A172 (cell line): Measurements from ENCODE around the gene MAP1B. TPM values are rescaled to one million over a fixed set of nuclear protein-coding genes. Genes with fewer than 3 reads are reported as not detected.
A peak's percentile ranks its signal among the peaks of the same experiment; 100 is the strongest.

Source experiments
- DNase-seq: peaks from one replicate; pipeline ENCODE4 v3.0.0-alpha.2; 2015; ENCODE audit warnings: low spot score
- total RNA-seq: library from RNA; depleted of rRNA; stranded (reverse); fragments of >200 nt; shearing (Covaris generic); gene quantifications from 2 replicates; pipeline ENCODE4 v1.2.3, GENCODE V29; 2014

Gene MAP1B
- total RNA-seq, 1 experiment from 2014 or later = 98.8 TPM

DNA sequence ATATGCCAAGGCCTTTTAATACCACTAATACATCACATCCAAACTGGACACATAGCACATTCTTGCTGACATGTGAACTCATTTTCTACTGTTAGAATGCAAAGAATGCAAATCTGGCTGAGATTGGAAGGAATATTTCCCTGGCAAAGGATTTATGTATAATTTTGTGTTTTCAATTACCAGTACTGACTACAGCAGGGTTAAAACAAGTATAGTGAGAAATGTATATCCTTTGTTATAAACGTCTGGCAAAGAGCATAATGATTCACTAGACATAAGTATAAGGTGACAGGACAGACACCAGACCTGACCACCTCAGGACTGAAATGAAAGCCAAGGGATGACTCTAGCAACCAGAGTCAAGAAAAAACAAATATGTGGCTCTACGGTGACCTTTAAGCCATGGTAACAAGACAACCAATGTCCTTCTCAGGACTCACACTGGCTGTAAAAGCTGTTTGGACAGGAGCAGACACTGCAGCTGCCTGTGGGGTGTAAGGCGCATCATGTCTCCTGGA, 117.7 kb downstream of the MAP1B start:
- peak; percentile 55 for DNase-seq

DNA sequence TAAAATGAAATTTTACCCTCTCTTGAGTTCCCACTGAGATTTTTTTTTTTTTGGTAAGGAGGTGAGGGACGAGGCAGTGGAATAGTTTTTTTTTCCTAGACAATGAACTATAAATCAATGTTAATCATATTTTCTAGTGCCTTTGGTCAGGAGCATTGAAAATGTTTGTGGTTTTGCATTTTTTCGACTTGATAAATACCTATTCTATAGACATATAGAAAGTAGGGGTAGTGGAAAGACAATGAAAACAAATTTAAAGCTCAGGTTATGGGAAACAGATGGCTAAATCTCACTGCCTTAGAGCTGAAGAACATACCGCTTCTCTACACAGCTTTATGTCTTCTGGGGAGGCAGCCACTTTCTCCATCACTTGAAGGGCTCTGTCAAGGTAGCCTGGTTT, 118.5 kb downstream of the MAP1B start:
- DNase-seq = no peak

DNA sequence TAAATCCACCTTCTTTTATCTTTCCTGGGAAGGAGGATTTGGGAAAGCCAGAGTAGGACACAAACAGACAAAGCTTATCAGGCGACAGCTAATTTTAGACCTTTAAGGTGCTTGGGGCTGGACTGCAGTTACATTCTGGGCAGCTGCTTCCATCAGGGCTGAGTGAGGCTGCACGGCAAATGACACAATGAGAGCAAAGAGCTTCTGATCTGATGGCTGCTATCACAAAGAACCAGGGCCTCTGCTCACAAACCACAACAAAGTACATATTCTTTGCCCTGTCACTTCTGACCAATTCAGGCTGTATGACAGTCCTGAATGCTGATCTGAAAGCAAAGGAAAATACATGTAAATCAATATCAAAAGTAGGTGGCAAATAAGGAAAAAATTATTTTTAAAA, 119.7 kb downstream of the MAP1B start:
- no peak for DNase-seq

DNA sequence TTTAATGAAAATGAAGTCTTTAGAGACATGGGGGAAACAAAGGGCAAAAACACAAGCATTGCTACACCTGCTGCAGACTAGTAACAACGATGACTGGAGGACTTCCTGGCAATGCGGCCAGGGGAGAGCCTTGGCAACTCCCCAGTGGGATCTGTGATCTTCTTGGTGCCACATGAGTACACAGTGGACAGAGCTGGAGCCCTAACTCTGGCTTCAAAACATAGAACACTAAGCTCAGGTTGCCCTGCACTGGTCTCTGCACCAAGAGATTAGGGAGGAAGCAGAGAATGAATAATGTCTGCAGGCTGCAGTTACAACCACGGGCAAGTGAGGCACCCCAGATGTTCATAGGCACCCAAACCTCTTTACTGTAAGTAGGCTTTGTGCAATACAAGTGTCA, 121.7 kb downstream of the MAP1B start:
- no peak for DNase-seq

DNA sequence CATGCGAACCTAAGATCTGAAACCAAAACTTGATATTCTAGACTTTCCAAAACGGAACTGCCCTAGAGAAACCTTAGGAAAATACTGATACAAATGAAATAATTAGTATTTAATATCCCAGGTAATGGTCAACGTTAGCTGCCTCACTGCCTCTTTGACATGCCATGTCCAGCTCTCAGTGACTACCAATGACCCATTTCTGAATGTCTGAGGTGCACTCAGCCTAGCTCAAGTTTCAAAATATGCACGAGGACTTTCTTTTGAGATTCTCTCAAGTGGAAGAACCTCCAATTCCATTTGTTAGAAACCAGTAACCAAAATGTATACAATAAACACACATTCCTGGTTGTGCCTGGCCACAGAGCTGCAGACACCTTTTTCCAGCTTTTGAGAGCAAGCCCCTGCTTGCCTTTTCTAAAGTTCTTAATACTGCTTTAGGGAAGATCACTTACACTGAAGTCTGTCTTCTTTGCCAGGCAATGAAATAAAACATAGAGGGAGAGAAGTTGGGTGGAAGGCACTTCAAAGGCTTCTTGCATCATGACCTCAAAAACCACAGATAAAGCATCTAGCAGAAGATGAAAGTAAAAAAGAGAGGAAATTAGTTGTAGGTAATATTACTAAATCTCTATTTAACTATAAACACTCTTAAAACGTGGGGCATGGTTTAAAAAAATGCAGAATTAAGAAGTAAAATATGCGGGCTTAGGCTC, 124.9 kb downstream of the MAP1B start:
- DNase-seq = no peak

DNA sequence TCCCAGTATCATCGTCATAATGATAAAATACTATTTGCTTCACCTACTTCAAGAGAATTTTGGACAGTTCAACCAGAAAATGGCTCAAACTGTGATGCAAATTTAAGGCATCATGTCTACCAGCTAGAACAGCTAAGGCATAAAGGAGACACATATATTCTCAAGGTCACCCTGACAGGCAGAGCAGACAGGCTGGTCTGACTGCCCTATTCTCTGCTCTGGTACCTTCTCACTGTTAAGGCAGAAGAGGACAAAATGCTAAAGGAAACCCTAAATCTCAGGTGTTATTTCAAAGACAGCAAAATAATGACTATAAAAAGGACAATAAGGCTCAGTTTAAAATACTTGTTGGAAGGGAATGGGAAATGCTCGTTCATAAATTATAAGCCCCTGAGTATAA, 125.6 kb downstream of the MAP1B start:
- DNase-seq = no peak

DNA sequence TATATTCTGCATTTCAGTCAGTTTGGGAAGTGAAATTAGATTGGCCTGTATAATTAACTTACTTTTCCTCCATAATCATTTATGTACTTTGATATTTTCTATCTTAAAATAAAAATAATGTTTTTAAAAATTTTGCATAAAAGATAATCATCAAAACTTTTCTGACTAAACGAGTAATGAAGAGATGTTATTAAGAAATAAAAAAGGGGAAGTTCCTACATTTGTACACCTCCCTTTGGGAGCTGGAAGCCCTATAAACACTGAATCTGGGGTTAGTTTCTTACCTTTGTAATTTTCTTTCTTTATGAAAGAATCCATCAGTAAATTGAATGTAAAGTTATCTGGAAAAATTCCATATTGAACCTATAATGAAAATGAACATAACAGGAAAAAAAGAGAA, 126.6 kb downstream of the MAP1B start:
- DNase-seq = no peak

DNA sequence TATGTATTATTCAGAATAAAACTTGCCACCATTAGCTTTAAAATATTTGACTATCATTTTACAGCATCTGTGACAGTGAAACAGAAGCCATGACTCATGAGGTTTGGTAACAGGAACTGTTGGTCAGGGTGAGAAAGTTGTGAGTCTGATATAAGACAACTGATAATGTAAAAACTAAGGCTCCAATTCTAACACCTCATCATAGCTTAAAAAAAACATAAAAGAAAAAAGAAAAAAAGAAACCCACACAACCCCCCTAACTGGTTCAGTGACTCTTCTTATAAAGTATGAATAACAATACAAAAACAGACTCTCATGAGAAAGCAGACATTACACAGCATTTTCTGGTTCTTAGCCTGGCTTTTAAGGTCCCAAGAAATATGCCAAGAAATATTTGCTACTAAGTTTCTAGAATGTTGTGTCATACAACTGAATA, 127.0 kb downstream of the MAP1B start:
- DNase-seq = peak; percentile 78

DNA sequence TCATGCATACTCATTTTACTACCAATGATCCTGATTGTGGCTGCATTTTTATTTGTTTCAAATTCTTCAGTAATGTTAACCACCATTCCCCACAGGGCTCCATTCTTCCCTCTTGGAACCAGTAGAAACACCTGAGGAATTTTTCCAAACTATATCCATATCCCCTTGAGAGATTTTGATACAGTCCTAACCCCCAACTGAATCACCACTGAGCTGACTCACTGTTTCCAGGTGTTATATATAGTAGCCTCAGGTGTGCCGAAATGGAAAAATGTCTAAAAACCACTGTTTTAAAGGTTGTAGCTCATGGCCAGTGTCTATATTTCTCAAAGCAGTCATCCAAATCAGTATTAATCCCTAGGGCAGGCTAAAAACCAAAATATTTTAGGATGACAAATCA, 127.6 kb downstream of the MAP1B start:
- DNase-seq = no peak

DNA sequence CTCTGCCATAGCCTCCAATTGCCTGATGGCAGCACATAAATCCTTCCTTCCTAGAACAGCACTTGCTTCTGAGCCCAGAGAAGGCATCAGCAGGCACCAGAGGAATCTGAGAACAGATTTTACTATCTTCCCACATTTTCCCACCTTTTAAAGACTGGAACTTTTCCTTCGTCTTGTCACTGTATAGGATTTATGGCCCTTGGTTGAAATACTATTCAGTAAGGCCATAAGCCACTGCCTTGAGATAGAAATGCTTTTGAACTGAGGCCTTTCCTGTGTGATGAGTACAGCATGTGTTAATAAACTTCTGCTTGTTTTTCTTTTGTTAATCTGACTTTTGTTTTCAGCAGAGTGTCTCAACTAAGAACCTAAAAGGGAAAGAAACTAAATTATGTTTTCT, 128.4 kb downstream of the MAP1B start:
- peak; percentile 41 for DNase-seq

DNA sequence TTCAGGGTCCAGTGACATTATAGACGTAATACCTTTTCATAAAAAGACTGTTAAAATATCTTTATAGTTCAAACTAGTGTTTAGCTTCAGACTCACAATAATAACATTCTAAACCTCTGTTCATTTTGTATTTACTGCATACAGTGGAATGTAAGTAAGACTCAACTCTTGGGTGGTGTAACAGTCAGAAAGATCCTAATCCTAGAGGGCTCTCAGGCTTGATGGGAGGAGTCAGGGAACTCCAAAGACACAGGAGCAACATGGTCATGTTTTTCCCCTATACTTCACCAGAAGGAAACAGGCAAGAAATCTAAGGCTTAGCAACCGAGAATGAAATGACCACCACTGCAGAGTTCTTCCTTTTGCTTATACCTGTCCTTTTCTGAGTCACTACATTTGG, 130.1 kb downstream of the MAP1B start:
- DNase-seq = no peak

DNA sequence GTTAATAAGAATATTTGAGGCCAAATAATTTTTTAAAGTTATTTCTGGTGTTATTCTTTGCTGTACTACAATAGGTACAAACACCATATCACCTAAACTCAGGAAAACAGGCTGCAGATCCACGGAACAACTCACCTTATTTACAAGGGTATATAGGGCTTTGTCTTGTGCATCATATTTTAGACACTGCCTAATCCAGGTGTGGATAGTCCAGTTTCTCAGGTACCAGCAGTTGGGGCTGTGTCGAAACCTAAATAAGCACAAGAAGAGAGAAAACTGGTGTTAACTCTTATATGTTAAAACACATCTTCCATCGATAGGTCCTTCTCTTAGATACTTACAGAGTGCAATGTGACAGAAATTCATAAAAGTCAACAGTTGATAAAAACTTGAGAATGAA, 130.6 kb downstream of the MAP1B start:
- DNase-seq = no peak

DNA sequence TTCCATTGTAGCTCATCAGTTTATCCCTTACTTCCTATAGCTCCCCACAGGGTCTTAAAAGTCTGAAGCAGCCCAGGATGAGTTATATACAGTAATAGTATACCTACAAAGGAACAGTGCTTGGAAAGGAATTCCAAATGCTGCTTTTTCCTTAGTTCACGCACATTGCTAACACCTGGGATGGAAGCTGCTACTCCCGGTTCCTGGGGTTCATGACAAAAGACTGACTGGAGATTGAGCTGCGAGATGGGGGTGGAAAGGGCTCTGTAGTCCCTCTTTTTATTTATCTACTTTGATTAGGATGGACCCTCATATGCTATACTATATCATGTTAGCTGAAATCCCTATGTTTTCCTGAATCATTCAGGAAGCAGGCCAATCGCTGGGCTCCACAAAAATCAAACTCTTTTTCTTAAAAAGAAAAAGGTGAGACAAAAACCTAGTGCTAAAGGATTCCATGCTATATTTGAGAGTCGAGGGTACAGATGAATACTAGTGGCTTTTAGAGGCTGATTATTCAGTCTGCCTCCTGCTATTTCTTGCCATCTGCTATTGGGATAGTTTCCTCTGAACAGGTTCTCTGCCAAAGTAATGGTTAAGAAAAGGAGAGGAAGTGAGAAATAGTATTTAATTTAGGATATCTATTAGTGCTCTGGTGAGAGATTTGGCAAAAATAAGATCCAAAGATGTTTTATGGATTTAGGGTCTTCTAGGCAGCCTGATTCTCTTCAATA, 131.6 kb downstream of the MAP1B start:
- no peak for DNase-seq

DNA sequence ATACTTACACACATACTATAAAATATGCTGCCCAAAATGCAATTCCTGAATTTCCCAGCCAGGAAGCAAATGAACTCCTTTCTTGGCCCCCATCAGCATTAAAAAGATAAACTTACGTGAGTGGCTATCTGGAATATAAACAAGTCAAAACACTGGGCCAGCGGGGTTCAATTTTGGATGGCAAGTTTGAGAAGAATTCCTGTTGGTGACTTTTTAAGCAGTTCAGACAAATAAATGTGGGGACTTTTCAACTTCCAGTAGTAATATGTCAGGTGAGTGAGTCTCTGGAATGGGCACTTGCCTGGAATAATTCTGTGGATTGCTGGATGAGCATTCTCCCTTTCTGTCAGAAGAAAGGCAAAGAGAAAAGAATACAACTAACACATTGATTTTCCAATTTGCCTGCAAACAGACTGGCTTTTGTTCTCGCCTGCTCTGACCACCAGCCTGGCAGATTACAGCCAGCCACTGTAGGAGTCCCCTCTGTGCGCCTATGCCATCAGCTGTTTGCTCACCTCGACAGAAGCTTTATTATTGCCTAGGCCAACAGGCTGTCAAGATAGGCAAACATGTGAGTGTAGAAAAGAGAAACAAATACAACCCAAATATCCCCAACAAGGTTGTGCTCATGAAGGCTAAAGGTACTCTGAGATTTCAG, 134.2 kb downstream of the MAP1B start:
- no peak for DNase-seq

DNA sequence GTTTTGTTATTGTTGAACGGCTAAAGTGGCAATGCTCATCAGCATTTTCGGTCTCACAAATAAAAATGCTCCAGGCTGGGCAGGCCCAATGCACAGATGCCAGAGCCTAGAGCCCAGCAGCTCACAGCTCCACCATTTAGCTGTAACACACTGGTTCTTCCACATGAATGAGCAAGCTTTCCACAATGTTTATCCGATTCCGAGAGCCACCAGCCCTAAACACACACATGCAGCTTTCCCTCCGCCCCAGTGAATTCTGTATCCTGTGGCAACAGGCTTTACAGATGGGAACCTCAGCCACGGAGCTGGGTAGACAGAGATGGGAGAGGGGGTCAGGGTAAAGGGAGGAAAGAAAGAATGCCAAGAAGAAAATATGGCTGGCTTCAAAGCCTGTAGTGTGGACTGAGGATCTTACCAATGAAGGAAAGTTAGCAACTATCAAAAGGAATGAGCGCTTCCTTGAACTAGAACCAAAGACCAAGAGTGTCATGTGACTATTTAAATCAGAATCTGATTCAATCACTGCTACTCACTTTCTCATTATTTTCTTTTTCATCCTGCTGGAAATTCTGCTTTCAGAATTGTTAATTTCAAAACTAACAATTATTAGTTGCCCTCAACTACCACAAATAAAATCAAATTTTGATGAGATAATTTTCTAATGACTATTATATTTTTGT, 135.7 kb downstream of the MAP1B start:
- DNase-seq = no peak

DNA sequence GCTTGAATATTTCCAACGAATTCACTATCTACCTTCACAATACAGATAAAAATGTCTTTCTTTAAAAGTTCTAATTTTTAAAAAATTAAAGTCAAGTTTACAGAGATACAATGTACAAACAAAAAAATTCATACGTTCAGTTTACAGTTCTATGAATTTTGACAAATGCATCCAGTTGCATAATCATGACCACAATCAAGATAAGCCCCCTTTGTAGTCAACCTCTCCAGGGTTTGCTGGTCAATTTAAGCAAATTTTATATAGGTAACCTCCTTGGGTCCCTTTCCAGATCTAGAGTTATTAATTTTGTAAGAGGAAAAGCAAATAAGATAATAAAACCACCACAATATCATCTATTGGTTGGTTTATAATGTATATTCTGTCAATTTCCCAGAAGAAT, 136.4 kb downstream of the MAP1B start:
- DNase-seq = no peak

DNA sequence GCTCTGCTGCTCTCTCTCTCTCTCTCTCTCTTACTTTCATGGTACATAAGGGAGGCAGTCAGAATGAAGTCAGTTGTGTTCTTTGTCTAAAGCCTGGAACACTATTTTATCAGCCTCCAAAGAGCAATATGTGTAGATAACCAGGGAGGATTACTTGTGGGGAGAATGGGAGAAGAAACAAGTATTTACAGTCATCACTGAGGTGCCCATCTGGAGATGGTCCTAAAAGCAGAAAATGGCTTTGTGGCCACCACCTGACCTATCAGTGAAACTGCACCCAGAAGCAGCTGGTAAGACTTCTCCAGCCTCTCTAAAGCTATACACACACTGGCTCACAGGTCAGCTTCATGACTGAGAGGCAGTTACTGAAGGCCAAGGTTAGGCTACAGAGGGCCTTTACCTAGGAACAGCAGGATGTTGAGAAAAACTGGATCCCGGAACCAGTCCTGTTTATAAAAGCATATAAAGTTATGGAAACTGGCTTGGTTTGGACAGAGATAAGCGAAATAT, 137.6 kb downstream of the MAP1B start:
- DNase-seq = peak; percentile 59

DNA sequence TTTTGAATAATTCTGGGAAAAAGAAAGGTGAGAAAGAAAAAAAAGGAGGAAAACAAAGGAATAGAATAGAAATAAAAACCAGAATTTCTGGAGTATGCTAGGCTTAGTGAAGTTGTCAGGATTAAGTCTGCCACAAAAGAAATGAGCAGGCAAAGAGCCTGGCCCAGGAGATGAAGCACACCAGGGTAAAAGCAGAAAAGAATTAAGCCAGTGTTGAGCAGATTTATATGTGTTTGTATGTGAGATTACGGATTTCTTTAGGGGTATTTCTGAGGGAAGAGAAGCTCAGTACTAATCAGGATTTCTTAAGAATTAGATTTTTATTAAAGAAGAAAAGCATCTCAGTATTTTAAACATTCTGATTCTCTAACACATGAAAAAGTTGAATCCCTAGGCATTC, 138.3 kb downstream of the MAP1B start:
- no peak for DNase-seq

DNA sequence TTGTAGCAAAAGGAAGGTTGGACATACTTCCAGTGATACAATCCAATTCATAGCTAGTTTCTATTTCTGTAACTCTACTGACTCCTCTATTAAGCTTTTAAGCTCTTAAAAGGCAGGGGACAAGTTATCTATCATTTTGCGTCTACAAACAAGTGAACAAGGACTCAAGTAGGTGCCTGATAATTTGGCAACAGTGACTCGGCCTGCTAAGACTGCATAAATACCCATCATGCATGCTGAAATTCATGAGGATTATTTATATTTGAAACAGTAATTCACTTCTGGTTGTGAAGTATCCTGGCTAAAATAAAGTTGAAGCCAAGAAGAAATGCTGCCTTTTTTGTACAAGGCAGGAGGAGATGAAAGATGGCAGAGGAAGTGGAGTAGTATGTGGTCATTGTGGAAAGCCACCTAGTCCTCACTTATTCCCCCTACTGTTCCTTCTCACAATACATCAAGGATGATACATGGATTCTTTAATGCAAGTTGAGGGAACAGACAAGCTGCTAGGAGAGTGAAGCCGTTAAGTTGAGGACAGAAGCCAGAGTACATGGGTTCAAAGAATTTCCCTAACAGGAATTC, 138.8 kb downstream of the MAP1B start:
- DNase-seq = peak; percentile 19

DNA sequence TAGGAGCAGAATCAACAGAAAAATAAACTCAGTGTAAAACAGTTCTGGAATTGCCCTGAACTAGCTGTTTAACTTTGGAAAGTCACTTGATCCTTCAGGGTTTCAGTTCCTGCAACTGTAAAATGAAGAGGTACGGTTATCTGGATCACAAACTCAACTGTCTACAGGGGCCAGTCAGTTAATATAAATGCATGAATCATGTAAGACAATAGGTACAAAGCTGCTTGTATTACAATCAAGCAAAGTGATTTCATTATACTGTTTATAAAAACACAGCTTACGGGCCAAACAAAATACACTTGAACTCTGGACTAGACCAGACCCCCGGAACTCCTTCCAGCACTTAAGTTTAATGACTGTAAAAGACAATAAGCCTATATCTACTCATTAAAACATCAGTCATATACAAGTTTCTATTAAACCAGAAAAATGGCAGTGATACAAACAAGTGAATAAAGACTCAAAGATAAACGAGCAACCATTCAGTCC, 139.7 kb downstream of the MAP1B start:
- DNase-seq = peak; percentile 41

DNA sequence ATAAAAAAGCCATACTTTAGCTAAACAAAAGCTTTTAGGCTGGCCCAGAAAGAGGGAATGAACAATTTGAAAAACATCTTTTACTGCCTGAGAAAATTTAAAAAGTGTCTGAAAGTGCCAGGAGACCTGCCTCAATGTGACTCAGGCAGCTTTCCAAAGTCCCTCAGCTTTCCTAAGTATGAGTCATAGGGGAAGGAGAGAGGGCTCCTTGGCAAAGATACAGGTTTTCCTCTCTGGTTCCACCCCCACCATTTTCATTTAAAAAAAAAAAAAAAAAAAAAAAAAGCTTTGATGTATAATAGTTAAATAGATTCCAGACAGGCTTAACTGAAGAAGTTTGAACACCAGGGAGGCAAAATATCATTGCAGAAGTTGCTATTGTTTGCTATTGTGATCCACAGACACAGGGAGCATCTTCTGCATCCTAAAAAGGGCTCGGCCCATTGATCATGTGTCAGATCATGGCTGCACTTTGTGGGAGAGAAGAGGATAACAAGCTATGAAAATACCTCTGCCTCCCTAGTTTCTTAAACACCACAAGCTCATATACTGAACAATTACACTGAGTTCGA, 141.2 kb downstream of the MAP1B start:
- DNase-seq = peak; percentile 86
